K562 (cell line): ENCODE results near the gene LHX3. TPM values are rescaled to one million over a fixed set of nuclear protein-coding genes. Genes with fewer than 3 reads are reported as not detected.

Source experiments
- HNRNPK ChIP-seq: fragments of 200-400 bp; formaldehyde crosslinking; IDR thresholded peaks from one replicate; pipeline ENCODE4 v1.6.1; 2018; ENCODE audit warnings: mild to moderate bottlenecking, low read depth, low read length; ENCODE audit not compliant: poor library complexity, severe bottlenecking
- MTA1 ChIP-seq: fragments of 450-650 bp; IDR thresholded peaks from 2 replicates; pipeline ENCODE4 v1.6.1; 2017; ENCODE audit warnings: borderline replicate concordance
- PCBP1 ChIP-seq: fragments of 200-400 bp; formaldehyde crosslinking; IDR thresholded peaks from 2 replicates; pipeline ENCODE4 v1.6.1; 2018; ENCODE audit warnings: mild to moderate bottlenecking, low read depth, low read length; ENCODE audit not compliant: poor library complexity, severe bottlenecking
- PHF20 ChIP-seq: fragments of 450-650 bp; IDR thresholded peaks from 2 replicates; pipeline ENCODE4 v1.6.1; 2018; ENCODE audit not compliant: partially characterized antibody
- PREB ChIP-seq: sonication (generic); formaldehyde crosslinking; IDR thresholded peaks from 2 replicates; pipeline ENCODE4 v1.8.1; 2023; ENCODE audit warnings: mild to moderate bottlenecking, missing genetic modification reagents
- RBM34 ChIP-seq: fragments of 200-400 bp; formaldehyde crosslinking; IDR thresholded peaks from 2 replicates; pipeline ENCODE4 v1.6.1; 2018; ENCODE audit warnings: low read length, borderline replicate concordance; ENCODE audit not compliant: insufficient read depth
- SMARCE1 ChIP-seq: fragments of 450-650 bp; IDR thresholded peaks from 2 replicates; pipeline ENCODE4 v1.7.1; 2016; ENCODE audit warnings: mild to moderate bottlenecking
- TBP ChIP-seq: optimal IDR thresholded peaks from 2 replicates; pipeline ENCODE3; 2011; ENCODE audit warnings: low read depth, low read length, improper control_type of control experiment
- TCF7 ChIP-seq: sonication (generic); IDR thresholded peaks from 2 replicates; pipeline ENCODE4 v1.6.1; 2016; ENCODE audit warnings: antibody characterized with exemption, borderline replicate concordance
- TEAD1 ChIP-seq, 2 experiments: fragments of 450-650 bp in 1 of 2; sonication (generic) in 1 of 2; formaldehyde crosslinking; IDR thresholded peaks; 2 replicates each; pipeline versions ENCODE4 v1.4.0 to v1.8.0; 2020 to 2022; ENCODE audit warnings: mild to moderate bottlenecking in 2 of 2, missing genetic modification reagents in 1 of 2
- TEAD4 ChIP-seq, 2 experiments: sonication (generic) in 1 of 2; formaldehyde crosslinking in 1 of 2; IDR thresholded peaks; 2 replicates each; pipeline versions ENCODE4 v1.6.1 to v1.8.0; 2012 to 2022; ENCODE audit warnings: borderline replicate concordance in 1 of 2, inconsistent platforms in 1 of 2, low read length in 1 of 2, mild to moderate bottlenecking in 1 of 2, missing genetic modification reagents in 1 of 2
- UBTF ChIP-seq, 2 experiments: IDR thresholded peaks; 2 replicates each; pipeline ENCODE4 v1.6.1; 2012; ENCODE audit warnings: improper control_type of control experiment in 2 of 2, low read depth in 2 of 2, low read length in 2 of 2, borderline replicate concordance in 1 of 2
- ZNF140 ChIP-seq: fragments of 250-450 bp; sonication (Bioruptor Pico); IDR thresholded peaks from 2 replicates; pipeline ENCODE4 v1.8.0; 2021; ENCODE audit warnings: moderate library complexity, mild to moderate bottlenecking, inconsistent platforms
- ZNF696 ChIP-seq: fragments of 250-450 bp; sonication (Bioruptor Pico); conservative IDR thresholded peaks from 2 replicates; pipeline ENCODE4 v1.4.0; 2020; ENCODE audit warnings: mild to moderate bottlenecking, moderate library complexity
- ZNF717 ChIP-seq: fragments of 250-450 bp; sonication (Bioruptor Pico); IDR thresholded peaks from 2 replicates; pipeline ENCODE4 v1.5.0; 2021
- polyA plus RNA-seq, 8 experiments: library from polyadenylated mRNA; depleted of rRNA in 4 of 8; stranded (reverse) in 5 of 8; unstranded in 3 of 8; fragments of >200 nt; fragmentation: Nextera tagmentation in 2 of 8; fragmentation: Illumina TruSeq in 1 of 8; extraction: Ambion mirVana in 2 of 8; extraction: Trizol in 1 of 8; gene quantifications; 2 replicates each; pipeline versions ENCODE4 v1.2.1 to v1.2.3, GENCODE V29; 2011 to 2014; ENCODE audit warnings: inconsistent platforms in 1 of 8, missing spikeins in 1 of 8
- total RNA-seq, 7 experiments: library from RNA; depleted of rRNA in 6 of 7; stranded (reverse); fragments of >200 nt in 6 of 7; fragmentation: Illumina TruSeq in 2 of 7; extraction: Trizol in 2 of 7; gene quantifications; 2 replicates each; pipeline versions ENCODE4 v1.2.1 to v1.2.3, GENCODE V29; 2011 to 2021; ENCODE audit warnings: low replicate concordance in 1 of 7
- TF ChIP-seq, protein P1 (sequence below): fragments of 250-450 bp; sonication (Bioruptor Pico); IDR thresholded peaks from 2 replicates; pipeline ENCODE4 v1.5.1; 2021; ENCODE audit warnings: mild to moderate bottlenecking
- TF ChIP-seq, protein P2 (sequence below), 2 experiments: IDR thresholded peaks in 1 of 2; conservative IDR thresholded peaks in 1 of 2; 2 replicates each; pipeline ENCODE4 v1.6.1; 2016; ENCODE audit warnings: low read depth in 2 of 2, mild to moderate bottlenecking in 1 of 2, missing compliant biosample characterization in 1 of 2, missing genetic modification characterization in 1 of 2, moderate library complexity in 1 of 2
- TF ChIP-seq, protein P3 (sequence below): sonication (generic); formaldehyde crosslinking; IDR thresholded peaks from 2 replicates; pipeline ENCODE4 v1.8.0; 2022; ENCODE audit warnings: mild to moderate bottlenecking, missing genetic modification reagents

LHX3 gene
- total and polyA plus RNA-seq, 9 of the 15 experiments (the other 6 are each of a cell fraction or from before 2014, with no cell fraction given), result 0.09 TPM; not detected in 8

DNA sequence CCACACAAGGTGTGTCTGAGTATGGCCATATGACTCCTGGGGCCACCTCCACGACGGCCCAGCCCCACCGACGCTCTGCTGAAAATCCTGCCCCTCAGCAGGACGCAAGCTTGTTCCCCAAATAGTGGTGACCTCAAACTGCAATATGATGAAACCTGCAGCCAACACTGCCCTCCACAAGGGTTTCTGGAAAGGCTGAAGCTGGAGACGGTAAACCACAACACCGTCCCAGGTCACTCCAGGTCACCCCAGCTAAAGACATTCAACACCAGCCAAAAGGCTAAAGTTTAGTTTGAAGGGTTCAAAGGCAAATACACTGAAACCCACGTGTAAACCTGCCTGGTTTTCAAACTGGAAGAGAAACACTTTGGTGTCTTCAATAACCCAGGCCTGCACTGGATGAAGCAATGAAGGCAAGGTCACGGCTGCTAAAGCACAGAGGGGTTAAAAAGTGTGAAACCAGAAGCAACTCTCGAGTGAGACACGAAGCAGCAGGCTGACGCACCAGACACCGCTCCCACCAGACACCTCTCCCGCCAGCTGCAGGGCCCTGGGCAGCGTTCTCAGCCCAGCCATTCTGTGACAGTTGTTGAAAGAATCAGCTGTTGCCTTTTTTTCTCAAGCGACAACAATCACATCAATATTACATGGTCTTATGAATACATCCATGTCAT is 1.8 kb upstream of the LHX3 start (continued):
- TF ChIP-seq TBP (no peak), ZNF140 (no peak), MTA1 (peak; percentile 50; the same call in 1 of the 2 replicates), ZNF696 (no peak), HNRNPK (no peak), PREB (no peak), PCBP1 (no peak), SMARCE1 (peak; percentile 42; the same call in 1 of the 2 replicates), RBM34 (no peak), TEAD4 (IDR thresholded peaks at IDR 0.05; ENCODE audit: low read length) (peak; percentile 45; the same call in 1 of the 2 replicates), TEAD4 (CRISPR knock-in tag; IDR thresholded peaks at IDR 0.05; ENCODE audit: borderline replicate concordance) (no peak), TCF7 (no peak), UBTF (IDR thresholded peaks at IDR 0.05; ENCODE audit: borderline replicate concordance in 1 of 2, low read depth in 2 of 2, low read length in 2 of 2) (no peak), PHF20 (no peak), TEAD1 (CRISPR knock-in tag; IDR thresholded peaks at IDR 0.05) (0 out of 4 replicates have a peak, but pooled peaks of 1 of the 2 experiments have one; percentile 31), ZNF717 (CRISPR knock-in tag) (no peak)
- TF ChIP-seq, protein P1, sequence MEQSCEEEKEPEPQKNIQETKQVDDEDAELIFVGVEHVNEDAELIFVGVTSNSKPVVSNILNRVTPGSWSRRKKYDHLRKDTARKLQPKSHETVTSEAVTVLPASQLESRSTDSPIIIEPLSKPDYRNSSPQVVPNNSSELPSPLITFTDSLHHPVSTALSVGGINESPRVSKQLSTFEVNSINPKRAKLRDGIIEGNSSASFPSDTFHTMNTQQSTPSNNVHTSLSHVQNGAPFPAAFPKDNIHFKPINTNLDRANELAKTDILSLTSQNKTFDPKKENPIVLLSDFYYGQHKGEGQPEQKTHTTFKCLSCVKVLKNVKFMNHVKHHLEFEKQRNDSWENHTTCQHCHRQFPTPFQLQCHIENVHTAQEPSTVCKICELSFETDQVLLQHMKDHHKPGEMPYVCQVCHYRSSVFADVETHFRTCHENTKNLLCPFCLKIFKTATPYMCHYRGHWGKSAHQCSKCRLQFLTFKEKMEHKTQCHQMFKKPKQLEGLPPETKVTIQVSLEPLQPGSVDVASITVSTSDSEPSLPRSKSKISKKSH (CRISPR knock-in tag), result no peak
- TF ChIP-seq, protein P2, sequence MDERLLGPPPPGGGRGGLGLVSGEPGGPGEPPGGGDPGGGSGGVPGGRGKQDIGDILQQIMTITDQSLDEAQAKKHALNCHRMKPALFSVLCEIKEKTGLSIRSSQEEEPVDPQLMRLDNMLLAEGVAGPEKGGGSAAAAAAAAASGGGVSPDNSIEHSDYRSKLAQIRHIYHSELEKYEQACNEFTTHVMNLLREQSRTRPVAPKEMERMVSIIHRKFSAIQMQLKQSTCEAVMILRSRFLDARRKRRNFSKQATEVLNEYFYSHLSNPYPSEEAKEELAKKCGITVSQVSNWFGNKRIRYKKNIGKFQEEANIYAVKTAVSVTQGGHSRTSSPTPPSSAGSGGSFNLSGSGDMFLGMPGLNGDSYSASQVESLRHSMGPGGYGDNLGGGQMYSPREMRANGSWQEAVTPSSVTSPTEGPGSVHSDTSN (CRISPR knock-in tag; IDR thresholded peaks at IDR 0.05; ENCODE audit: low read depth), result no peak
- TF ChIP-seq, protein P2 (tag; conservative IDR thresholded peaks at IDR 0.05; ENCODE audit: low read depth), result no peak
- TF ChIP-seq, protein P3, sequence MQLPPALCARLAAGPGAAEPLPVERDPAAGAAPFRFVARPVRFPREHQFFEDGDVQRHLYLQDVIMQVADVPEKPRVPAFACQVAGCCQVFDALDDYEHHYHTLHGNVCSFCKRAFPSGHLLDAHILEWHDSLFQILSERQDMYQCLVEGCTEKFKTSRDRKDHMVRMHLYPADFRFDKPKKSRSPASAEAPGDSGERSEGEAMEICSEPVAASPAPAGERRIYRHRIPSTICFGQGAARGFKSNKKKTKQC (CRISPR knock-in tag), result no peak
